ENCODE results near the gene RASAL2.
"Not testable (repeated sequence)": the region's sequence is repeated elsewhere in the genome, so short reads cannot be mapped to it uniquely, and the experiment has no call there.

The RASAL2 gene

GRCh38 chr1:178354816-178355215 lies 260.9 kb downstream of the RASAL2 start:
- DNase-seq = no peak

- DNase-seq = no peak
These were observed 262.4 kb downstream of the RASAL2 start for GRCh38 chr1:178356299-178356698.

GRCh38 chr1:178358456-178358855 lies 264.6 kb downstream of the RASAL2 start:
- DNase-seq = no peak

DNA sequence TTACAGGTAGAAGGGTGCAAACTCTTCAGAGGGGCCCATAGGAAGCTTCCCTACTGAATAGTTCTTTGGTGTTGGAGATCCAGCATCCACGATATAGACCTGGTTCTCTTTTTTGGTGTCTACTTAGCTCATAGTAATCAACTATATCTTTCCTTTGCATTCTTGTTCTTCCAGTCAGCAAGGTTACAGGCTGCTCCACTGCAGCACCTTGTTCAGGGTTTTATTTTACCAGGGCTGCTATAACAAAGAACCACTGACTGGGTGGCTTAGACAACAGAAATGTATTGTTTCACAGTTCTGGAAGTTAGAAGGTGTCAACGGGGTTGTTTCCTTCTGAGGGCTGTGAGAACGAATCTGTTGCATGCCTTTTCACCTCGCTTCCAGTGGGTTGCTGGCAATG lies 266.5 kb downstream of the RASAL2 start:
- DNase-seq = no peak

- DNase-seq = no peak
These were observed 267.9 kb downstream of the RASAL2 start for GRCh38 chr1:178361847-178362246.

DNA sequence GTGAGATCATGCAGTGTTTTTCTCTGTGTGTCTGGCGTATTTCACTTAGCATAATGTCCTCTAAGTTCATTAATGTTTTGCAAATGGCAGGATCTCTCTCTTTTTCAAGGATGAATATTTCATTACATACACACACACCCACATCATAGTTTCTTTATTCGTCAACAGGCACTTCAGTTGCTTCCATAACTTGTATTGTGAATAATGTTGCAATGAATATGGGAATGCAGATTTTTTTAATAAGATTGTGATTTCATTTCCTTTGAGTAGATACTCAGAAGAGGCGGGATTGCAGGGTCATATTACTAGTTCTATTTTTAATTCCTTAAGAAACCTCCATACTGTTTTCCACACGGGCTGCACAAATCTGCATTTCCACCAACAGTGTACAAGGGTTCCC lies 268.8 kb downstream of the RASAL2 start:
- no peak for DNase-seq

DNA sequence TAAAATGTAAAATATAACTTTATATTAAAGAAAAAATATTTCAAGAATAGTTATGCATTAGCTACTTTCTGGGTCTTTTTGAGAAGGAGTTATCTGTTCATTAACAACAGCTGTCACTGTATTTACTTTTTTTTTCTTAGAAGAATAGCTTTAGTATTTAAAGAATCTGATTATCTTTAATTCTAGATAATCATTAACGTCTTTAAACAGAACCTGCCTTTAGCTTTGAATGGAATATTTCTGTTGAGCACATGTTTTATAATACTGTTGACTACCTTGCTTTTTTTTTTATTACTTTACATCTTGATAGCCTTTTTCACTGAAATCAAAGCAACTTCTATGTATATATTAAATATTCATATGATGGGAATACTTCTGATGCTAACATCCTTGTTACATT lies 270.9 kb downstream of the RASAL2 start:
- no peak for DNase-seq

DNA sequence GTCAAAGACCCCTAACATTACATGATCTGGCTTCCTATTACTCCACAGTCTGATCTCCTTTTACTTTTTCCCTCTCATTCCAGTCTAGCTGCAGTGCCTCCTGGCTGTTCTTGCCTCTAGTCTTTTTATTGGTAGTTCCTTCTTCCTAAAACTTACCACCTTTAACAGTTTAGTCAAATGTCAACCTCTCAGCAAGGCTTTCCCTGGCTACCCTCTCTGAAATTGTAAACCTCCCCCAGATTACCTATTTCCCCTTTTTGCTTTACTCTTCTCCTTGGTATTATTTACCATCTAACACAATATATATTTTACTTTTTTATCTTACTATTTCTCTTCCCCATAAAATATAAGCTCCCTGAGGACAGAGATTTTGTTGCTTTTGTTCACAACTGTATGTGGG lies 273.2 kb downstream of the RASAL2 start:
- no peak for DNase-seq

- no peak for DNase-seq
These were observed 274.3 kb downstream of the RASAL2 start for GRCh38 chr1:178368208-178368607.

GRCh38 chr1:178371235-178371634 lies 277.3 kb downstream of the RASAL2 start:
- DNase-seq = no peak

GRCh38 chr1:178371933-178372388 lies 278.1 kb downstream of the RASAL2 start:
- no peak for DNase-seq

DNA sequence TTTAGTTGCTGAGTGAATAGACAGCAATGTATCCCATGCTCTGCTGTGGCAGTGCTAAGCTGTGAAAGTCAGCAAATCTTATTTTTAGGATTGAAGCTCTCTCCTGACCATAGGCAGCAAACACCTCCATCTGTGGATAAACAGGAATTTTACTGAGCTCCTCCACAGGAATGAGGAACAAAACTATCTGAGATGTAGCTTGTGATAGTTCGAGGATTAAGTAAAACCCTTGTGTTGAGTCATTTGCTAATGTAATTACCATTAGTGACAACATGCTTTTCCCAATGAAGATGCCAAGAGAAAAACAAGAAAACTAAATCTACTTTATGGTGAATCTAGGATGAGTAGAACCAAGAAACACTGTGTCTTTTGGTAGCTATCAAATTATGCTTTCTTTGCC lies 280.1 kb downstream of the RASAL2 start:
- DNase-seq = no peak

GRCh38 chr1:178376008-178376407 lies 282.1 kb downstream of the RASAL2 start:
- no peak for DNase-seq

DNA sequence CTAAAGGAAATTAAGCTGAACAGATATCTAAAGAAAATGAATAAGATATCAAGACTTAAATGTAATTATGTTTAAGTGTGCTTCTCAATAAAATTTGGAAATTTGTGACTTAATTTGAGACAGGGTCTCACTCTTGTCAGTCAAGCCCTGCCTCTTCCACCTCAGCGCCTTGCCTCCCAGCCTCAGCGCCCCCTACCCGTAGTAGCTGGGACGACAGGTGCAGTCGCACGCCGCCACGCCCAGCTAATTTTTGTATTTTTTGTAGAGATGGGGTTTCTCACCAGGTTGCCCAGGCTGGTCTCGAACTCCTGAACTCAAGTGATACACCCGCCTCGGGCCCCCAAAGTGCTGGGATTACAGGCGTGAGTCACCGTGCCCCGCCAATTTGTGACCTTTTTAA lies 285.9 kb downstream of the RASAL2 start:
- no peak for DNase-seq

DNA sequence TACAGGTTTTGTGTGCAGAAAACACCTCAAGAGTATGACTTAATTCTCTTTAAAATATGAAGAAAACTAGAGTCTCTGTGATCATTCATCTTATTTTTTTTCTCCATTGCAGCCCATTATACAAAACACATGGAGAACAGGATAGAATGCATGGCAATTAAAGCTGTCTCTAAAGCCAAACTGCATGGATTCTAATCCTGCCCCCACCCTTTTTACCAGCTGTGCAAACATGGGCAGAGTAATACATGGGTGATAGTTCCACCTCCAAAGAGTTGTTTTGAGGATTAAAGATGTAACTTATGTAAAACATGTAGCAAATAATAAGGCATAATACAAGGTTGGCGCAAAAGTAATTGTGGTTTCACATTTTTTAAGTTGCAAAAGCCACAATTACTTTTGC lies 288.5 kb downstream of the RASAL2 start:
- no peak for DNase-seq

DNA sequence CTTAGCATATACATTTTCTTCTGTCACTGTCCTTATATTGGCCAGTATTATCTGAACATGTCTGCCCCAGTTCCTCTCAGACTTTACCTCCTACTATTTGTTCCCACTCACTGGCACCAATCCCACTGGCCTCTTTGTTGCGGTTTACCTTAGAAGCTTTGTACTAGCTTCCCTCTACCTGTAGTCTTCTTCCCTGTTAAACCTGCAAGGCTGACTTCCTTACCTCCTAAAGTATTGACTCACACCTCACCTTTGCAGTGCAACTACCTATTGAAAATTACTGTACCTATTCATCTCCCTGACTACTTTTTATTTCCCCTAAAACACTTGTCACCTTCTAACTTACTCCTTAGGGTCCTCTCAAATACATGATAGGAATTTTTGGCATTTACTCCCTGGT lies 291.8 kb downstream of the RASAL2 start:
- no peak for DNase-seq

GRCh38 chr1:178388418-178389145 lies 294.7 kb downstream of the RASAL2 start:
- DNase-seq = no peak

DNA sequence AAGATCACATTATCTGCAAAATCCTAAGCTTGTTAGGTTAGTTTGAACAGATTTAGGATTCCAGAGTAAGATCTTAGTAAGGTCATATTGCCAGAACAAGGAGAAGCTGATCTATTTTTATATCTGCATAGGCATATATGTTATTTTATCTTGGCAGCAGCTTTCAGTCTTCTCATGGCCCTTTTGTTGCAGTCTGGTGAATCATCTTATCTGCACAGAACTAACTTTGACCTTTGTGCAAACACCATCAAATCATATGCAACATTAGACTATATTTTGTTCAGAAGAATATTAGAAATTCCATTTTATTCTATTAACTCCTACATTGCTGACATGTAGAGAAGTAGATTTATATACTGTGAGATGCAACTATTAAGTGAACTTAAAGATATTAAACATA lies 295.5 kb downstream of the RASAL2 start:
- no peak for DNase-seq

- not testable (repeated sequence) for DNase-seq
These were observed 296.4 kb downstream of the RASAL2 start for GRCh38 chr1:178390280-178390679.

GRCh38 chr1:178393370-178393769 lies 299.5 kb downstream of the RASAL2 start:
- DNase-seq = no peak

GRCh38 chr1:178396789-178397188 lies 302.9 kb downstream of the RASAL2 start:
- DNase-seq = no peak

GRCh38 chr1:178397678-178398077 lies 303.8 kb downstream of the RASAL2 start:
- no peak for DNase-seq

DNA sequence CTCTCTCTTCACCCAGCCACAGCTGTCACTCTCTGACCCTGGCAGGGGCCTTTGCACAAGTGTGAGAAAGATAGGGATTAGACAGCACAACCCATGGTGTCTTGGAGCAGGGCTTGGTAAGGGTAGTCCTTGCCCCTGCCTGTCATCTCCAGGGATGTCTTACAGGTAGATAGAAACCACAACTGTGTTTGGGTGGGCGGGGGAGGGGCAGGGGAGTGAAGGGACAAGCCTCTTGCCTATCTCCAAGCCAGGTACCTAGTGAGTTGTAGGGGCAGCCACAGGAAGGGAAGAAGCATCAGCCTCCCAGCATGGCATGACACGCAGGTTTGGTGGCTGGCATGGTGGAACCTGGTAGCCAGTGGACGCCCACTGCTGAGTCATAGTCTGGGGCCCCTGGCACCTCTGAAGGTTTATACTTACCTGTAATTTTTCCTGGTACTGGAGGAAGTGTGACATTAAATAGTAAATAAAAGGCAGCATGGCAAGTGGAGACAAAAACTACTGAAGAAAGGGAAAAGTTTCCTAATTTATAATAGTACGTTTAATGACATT lies 305.3 kb downstream of the RASAL2 start:
- DNase-seq = no peak

- DNase-seq = no peak
These were observed 311.2 kb downstream of the RASAL2 start for GRCh38 chr1:178405137-178405536.

GRCh38 chr1:178407215-178407614 lies 313.3 kb downstream of the RASAL2 start:
- no peak for DNase-seq

All from activated CD4-positive, alpha-beta T cell treated with anti-CD3 and anti-CD28 coated beads, Interleukin-2, amount 50 U/mL, for 16 hours (primary cell).